LNCAP (cell line): Measurements from ENCODE around the gene PDZD8.

Source experiments
- CTCF ChIP-seq: fragments of 450-650 bp; IDR thresholded peaks from 2 replicates; pipeline ENCODE4 v1.5.1; 2017; ENCODE audit warnings: mild to moderate bottlenecking

The PDZD8 gene

GRCh38 chr10:117365612-117366011 is 9.6 kb downstream of the PDZD8 start:
- no peak for TF ChIP-seq CTCF

GRCh38 chr10:117364110-117364960 is 10.9 kb downstream of the PDZD8 start:
- no peak for TF ChIP-seq CTCF

DNA sequence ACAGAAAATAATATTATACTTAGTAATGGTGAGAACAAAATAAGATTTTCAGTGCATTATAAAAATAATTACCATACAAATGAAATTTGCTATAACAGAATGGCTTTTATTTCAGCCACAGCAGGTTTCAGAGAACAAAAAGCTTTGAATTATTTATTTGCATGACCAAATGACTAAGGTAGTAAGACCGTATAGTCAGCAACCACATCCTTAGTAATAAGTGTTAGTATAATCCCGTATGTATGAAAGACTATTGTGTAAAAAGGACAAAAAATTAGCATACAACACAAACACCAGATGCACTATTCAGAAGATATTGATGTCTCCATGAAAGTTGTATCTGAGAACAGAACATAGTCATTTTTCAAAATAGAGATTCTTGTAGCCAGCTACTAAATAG is 12.2 kb downstream of the PDZD8 start:
- no peak for TF ChIP-seq CTCF

DNA sequence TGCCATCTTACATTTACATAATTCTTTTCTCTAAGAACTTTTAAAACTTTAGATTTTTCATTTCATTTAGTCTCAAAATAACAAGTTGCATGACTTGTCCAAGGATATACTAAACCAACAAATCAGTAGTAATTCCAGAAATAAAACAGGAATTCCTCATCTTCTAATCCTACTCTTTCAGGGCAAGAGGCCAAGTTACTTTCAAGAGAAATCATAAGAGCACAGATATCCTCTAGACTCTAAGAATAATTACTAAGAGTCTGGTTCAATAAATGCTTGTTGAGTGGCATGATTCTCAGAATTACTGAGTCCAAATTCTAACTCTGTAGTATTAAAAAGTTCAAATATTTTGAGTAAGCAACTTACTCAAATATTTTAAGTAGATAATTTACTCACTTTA is 12.9 kb downstream of the PDZD8 start:
- no peak for TF ChIP-seq CTCF

- TF ChIP-seq CTCF = no peak
Observed at GRCh38 chr10:117360994-117361667, 14.1 kb downstream of the PDZD8 start.

- TF ChIP-seq CTCF = no peak
Observed at GRCh38 chr10:117360016-117360415, 15.2 kb downstream of the PDZD8 start.

- no peak for TF ChIP-seq CTCF
Observed at GRCh38 chr10:117355072-117355471, 20.2 kb downstream of the PDZD8 start.
